HEK293T (cell line): ENCODE measurements around the gene ATP1B1.

Source experiments
- ELF4 ChIP-seq: fragments of 450-650 bp; IDR thresholded peaks from 2 replicates; pipeline ENCODE4 v1.6.1; 2017; ENCODE audit warnings: antibody characterized with exemption
- FOXA1 ChIP-seq: fragments of 450-650 bp; IDR thresholded peaks from 2 replicates; pipeline ENCODE4 v1.6.1; 2016; ENCODE audit warnings: mild to moderate bottlenecking
- FOXK2 ChIP-seq: fragments of 450-650 bp; IDR thresholded peaks from 2 replicates; pipeline ENCODE4 v1.6.1; 2016; ENCODE audit warnings: mild to moderate bottlenecking
- FOXM1 ChIP-seq: fragments of 450-650 bp; IDR thresholded peaks from 2 replicates; pipeline ENCODE4 v1.6.1; 2017; ENCODE audit warnings: mild to moderate bottlenecking, borderline replicate concordance
- HDGF ChIP-seq: fragments of 450-650 bp; IDR thresholded peaks from 2 replicates; pipeline ENCODE4 v1.6.1; 2017; ENCODE audit warnings: antibody characterized with exemption, borderline replicate concordance
- SP1 ChIP-seq: fragments of 450-650 bp; IDR thresholded peaks from 2 replicates; pipeline ENCODE4 v1.6.1; 2017
- SUZ12 ChIP-seq: fragments of 450-650 bp; IDR thresholded peaks from 2 replicates; pipeline ENCODE4 v1.6.1; 2016; ENCODE audit warnings: mild to moderate bottlenecking
- TARDBP ChIP-seq: fragments of 450-650 bp; IDR thresholded peaks from 2 replicates; pipeline ENCODE4 v1.6.1; 2016

DNA sequence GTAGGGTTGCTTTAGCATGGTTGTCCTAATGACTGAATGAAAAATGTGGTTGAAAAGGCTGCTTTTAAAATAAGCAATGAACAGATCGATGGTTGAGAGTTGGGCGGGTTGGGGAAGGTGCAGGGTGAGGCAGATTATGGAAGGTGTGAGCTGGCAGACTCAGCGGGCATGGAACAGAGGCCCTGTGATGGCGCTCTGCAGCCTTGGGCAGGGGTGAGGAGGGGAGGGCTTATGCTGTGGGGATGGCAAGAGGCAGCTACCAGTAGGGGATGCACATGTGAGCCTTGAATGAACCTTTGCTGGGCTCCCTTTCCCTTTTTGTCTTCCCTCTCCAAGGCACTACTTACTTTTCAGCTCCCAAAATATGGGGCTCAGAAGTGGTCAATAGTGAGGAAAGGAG, 30.9 kb downstream of the ATP1B1 start:
- TF ChIP-seq ELF4 = no peak
- TF ChIP-seq FOXM1 = no peak
- TF ChIP-seq TARDBP = no peak
- no peak for TF ChIP-seq HDGF
- TF ChIP-seq SUZ12 = no peak
- TF ChIP-seq FOXK2 = no peak
- no peak for TF ChIP-seq FOXA1
- no peak for TF ChIP-seq SP1
